Prostate gland (tissue), 2 donors: ENCODE results near the gene GSG1L. TPM values are rescaled to one million over a fixed set of nuclear protein-coding genes. Genes with fewer than 3 reads are reported as not detected.

Experiments
- DNase-seq: peaks from one replicate; pipeline ENCODE4 v3.0.0-alpha.2; 2019; ENCODE audit warnings: low spot score
- H3K27ac ChIP-seq, 2 donors: fragments of 200-600 bp; sonication (generic); 2 replicates each; pipeline ENCODE4 v1.5.1; 2017 to 2019
- H3K27me3 ChIP-seq: fragments of 200-600 bp; sonication (generic); replicated peaks from 2 replicates; pipeline ENCODE4 v1.5.1; 2019; ENCODE audit not compliant: insufficient read depth
- H3K36me3 ChIP-seq, 2 donors: fragments of 200-600 bp; sonication (generic); 1 replicate in 1 of 2; 2 replicates in 1 of 2; pipeline versions ENCODE4 v1.5.1 to v1.8.1; 2017 to 2019
- H3K4me1 ChIP-seq: fragments of 200-600 bp; sonication (generic); replicated peaks from 2 replicates; pipeline ENCODE4 v1.5.1; 2019
- H3K4me3 ChIP-seq, 2 donors: fragments of 200-600 bp; sonication (generic); 2 replicates each; pipeline ENCODE4 v1.5.1; 2017 to 2019
- H3K9me3 ChIP-seq: fragments of 200-600 bp; sonication (generic); 2 replicates; pipeline ENCODE4 v1.5.1; 2017
- CTCF ChIP-seq, 4 experiments: fragments of 200-600 bp in 2 of 4; fragments of 450-650 bp in 2 of 4; sonication (generic) in 2 of 4; IDR thresholded peaks; 1 replicate in 3 of 4; 2 replicates in 1 of 4; pipeline ENCODE4 v1.5.1; 2016 to 2019; ENCODE audit warnings: antibody characterized with exemption in 4 of 4, mild to moderate bottlenecking in 2 of 4, moderate library complexity in 2 of 4
- POLR2A ChIP-seq: fragments of 450-650 bp; IDR thresholded peaks from one replicate; pipeline ENCODE4 v1.6.1; 2016; ENCODE audit warnings: antibody characterized with exemption, mild to moderate bottlenecking
- POLR2AphosphoS5 ChIP-seq: sonication (generic); formaldehyde crosslinking; IDR thresholded peaks from one replicate; pipeline ENCODE4 v1.6.1; 2017; ENCODE audit warnings: antibody characterized with exemption
- WGBS: methylation state at CpG from one replicate; pipeline ENCODE4 v1.1.5; 2018; 5-methylcytosine and 5-hydroxymethylcytosine counted together
- intact Hi-C: fragments of 100-400 bp; cut with DNase I; formaldehyde crosslinking; loops from one replicate; pipeline ENCODE4 v1.14.2; 2022
- total RNA-seq, 2 donors: library from RNA; depleted of rRNA; stranded (reverse); fragments of >200 nt; gene quantifications; one replicate each; pipeline ENCODE4 v1.1.0, GENCODE V29; 2016

GSG1L gene
- total RNA-seq, 2 donors from 2014 or later: 0.91 TPM; not detected in 1

- no peak for DNase-seq
- Histone ChIP-seq H3K4me1 (no peaks in the 10 kb centered on the region), H3K4me3 (no peak overlapping the region), H3K9me3 (no peaks in the 10 kb centered on the region), H3K36me3 (no peaks in the 10 kb centered on the region), H3K27me3 (no peaks in the 10 kb centered on the region), H3K27ac (no peak overlapping the region)
- 39% methylated on average over 4 of the region's 4 CpGs for WGBS
- TF ChIP-seq POLR2A: no peak
- no peak for TF ChIP-seq POLR2AphosphoS5
- no peak for TF ChIP-seq CTCF (IDR thresholded peaks at IDR 0.05)
- intact Hi-C loops: loop anchor here (5.0 kb wide), 1 partner anchor 100 kb away; no protein-coding TSS in a partner anchor
These were observed 8.6 kb upstream of the GSG1L start for GRCh38 chr16:28072087-28072486.

- TF ChIP-seq POLR2A: no peak
- TF ChIP-seq POLR2AphosphoS5: no peak
- no peak for TF ChIP-seq CTCF (IDR thresholded peaks at IDR 0.05)
- H3K4me3 ChIP-seq: no peak overlapping the region
- H3K27me3 ChIP-seq: no peaks in the 10 kb centered on the region
- no peak overlapping the region for H3K27ac ChIP-seq
- WGBS: 67% methylated on average over 31 of the region's 31 CpGs
- intact Hi-C loops: loop anchor here (1.0 to 5.0 kb wide), 3 partner anchors 98 to 431 kb away; no protein-coding TSS in a partner anchor
- no peaks in the 10 kb centered on the region for H3K4me1 ChIP-seq
- no peaks in the 10 kb centered on the region for H3K9me3 ChIP-seq
- no peaks in the 10 kb centered on the region for H3K36me3 ChIP-seq
- no peak for DNase-seq
These were observed 6.7 kb upstream of the GSG1L start for GRCh38 chr16:28069971-28070794.

- no peak for DNase-seq
- Histone ChIP-seq H3K4me1 (no peaks in the 10 kb centered on the region), H3K4me3 (no peak overlapping the region), H3K27me3 (no peaks in the 10 kb centered on the region), H3K36me3 (no peaks in the 10 kb centered on the region), H3K9me3 (no peaks in the 10 kb centered on the region), H3K27ac (no peak overlapping the region)
- TF ChIP-seq POLR2AphosphoS5 (no peak), CTCF (IDR thresholded peaks at IDR 0.05) (no peak), POLR2A (no peak)
- 93% methylated on average over 7 of the region's 7 CpGs for WGBS
- intact Hi-C loops: no loop called here
These were observed 5.5 kb upstream of the GSG1L start for GRCh38 chr16:28068976-28069375.

- DNase-seq: no peak
- intact Hi-C loops: no loop called here
- Histone ChIP-seq H3K4me3 (no peak overlapping the region), H3K4me1 (no peaks in the 10 kb centered on the region), H3K9me3 (no peaks in the 10 kb centered on the region), H3K27ac (no peak overlapping the region), H3K27me3 (peaks cover under 1% of the 10 kb centered on the region), H3K36me3 (no peaks in the 10 kb centered on the region)
- 78% methylated on average over 14 of the region's 14 CpGs for WGBS
- TF ChIP-seq POLR2AphosphoS5 (no peak), POLR2A (no peak), CTCF (IDR thresholded peaks at IDR 0.05) (no peak)
These were observed 4.3 kb upstream of the GSG1L start for GRCh38 chr16:28067604-28068379.
